MV-4-11 (cell line): Measurements from ENCODE around the gene ARRDC1.
"Not testable (repeated sequence)": the region's sequence is repeated elsewhere in the genome, so short reads cannot be mapped to it uniquely, and the experiment has no call there.

ENCODE experiments used
- DNase-seq: peaks from one replicate; lab custom pipeline; 2025; lab: John Stamatoyannopoulos, UW

The ARRDC1 gene

GRCh38 chr9:137586854-137587253 is 18.6 kb upstream of the ARRDC1 start:
- DNase-seq: no peak

GRCh38 chr9:137588311-137588710 is 17.2 kb upstream of the ARRDC1 start:
- no peak for DNase-seq

- DNase-seq: no peak
These were observed 16.6 kb upstream of the ARRDC1 start for GRCh38 chr9:137588891-137589290.

GRCh38 chr9:137589441-137590122 is 15.9 kb upstream of the ARRDC1 start:
- no peak for DNase-seq

GRCh38 chr9:137590123-137590468 is 15.4 kb upstream of the ARRDC1 start:
- no peak for DNase-seq

GRCh38 chr9:137590469-137591383 is 14.8 kb upstream of the ARRDC1 start, which contains the start of gene ZMYND19:
TSS of gene ZMYND19 (minus strand) at chr9:137590512. CDS start at chr9:137590263, 249 bp downstream.
- peak; percentile 70 for DNase-seq

GRCh38 chr9:137592767-137593166 is 12.7 kb upstream of the ARRDC1 start:
- peak; percentile 10 for DNase-seq

- no peak for DNase-seq
These were observed 12.3 kb upstream of the ARRDC1 start for GRCh38 chr9:137593176-137593575.

- DNase-seq: not testable (repeated sequence)
These were observed 8.9 kb upstream of the ARRDC1 start for GRCh38 chr9:137596577-137596976.

GRCh38 chr9:137598943-137599342 is 6.5 kb upstream of the ARRDC1 start:
- DNase-seq: no peak

GRCh38 chr9:137602661-137603060 is 2.8 kb upstream of the ARRDC1 start:
- DNase-seq: peak; percentile 65

GRCh38 chr9:137603879-137604278 is 1.6 kb upstream of the ARRDC1 start:
- no peak for DNase-seq

- no peak for DNase-seq
These were observed 970 bp upstream of the ARRDC1 start for GRCh38 chr9:137604345-137605086.

- DNase-seq: no peak
These were observed 627 bp downstream of the ARRDC1 start for GRCh38 chr9:137606005-137606621.

- no peak for DNase-seq
These were observed 1.2 kb downstream of the ARRDC1 start for GRCh38 chr9:137606734-137607138.

GRCh38 chr9:137607141-137607857 is 1.8 kb downstream of the ARRDC1 start:
- DNase-seq: peak; percentile 57

- no peak for DNase-seq
These were observed 5.5 kb downstream of the ARRDC1 start for GRCh38 chr9:137610944-137611343.

- no peak for DNase-seq
These were observed 6.4 kb downstream of the ARRDC1 start for GRCh38 chr9:137611623-137612609.

GRCh38 chr9:137612741-137613142 is 7.3 kb downstream of the ARRDC1 start:
- no peak for DNase-seq

- no peak for DNase-seq
These were observed 7.8 kb downstream of the ARRDC1 start for GRCh38 chr9:137613259-137613658.
